HepG2 (cell line): ENCODE measurements around the gene OIT3. TPM values are rescaled to one million over a fixed set of nuclear protein-coding genes. Genes with fewer than 3 reads are reported as not detected.

Source experiments
- FOXA3 ChIP-seq: IDR thresholded peaks from 2 replicates; pipeline ENCODE4 v1.6.1; 2016; ENCODE audit warnings: missing genetic modification reagents, missing compliant biosample characterization
- MAFK ChIP-seq, 2 experiments: IDR thresholded peaks in 1 of 2; conservative IDR thresholded peaks in 1 of 2; 2 replicates each; pipeline ENCODE4 v1.6.1; 2011; ENCODE audit warnings: improper control_type of control experiment in 2 of 2, low read length in 2 of 2
- MZF1 ChIP-seq: sonication (generic); formaldehyde crosslinking; IDR thresholded peaks from 2 replicates; pipeline ENCODE4 v1.8.1; 2023; ENCODE audit warnings: mild to moderate bottlenecking, missing genetic modification reagents, borderline replicate concordance
- TBL1XR1 ChIP-seq: fragments of 150-350 bp; IDR thresholded peaks from 2 replicates; pipeline ENCODE4 v1.6.1; 2014; ENCODE audit warnings: borderline replicate concordance, low read length; ENCODE audit not compliant: partially characterized antibody
- polyA plus RNA-seq, 8 experiments: library from polyadenylated mRNA; depleted of rRNA in 3 of 8; stranded (reverse) in 7 of 8; unstranded in 1 of 8; fragments of >200 nt; fragmentation: Illumina TruSeq in 4 of 8; extraction: Trizol in 4 of 8; gene quantifications; 2 replicates each; pipeline versions ENCODE4 v1.2.1 to v1.2.3, GENCODE V29; 2011 to 2016; ENCODE audit warnings: low read depth in 4 of 8, missing spikeins in 1 of 8, mixed read lengths in 1 of 8; ENCODE audit not compliant: insufficient read depth in 1 of 8
- total RNA-seq, 5 experiments: library from RNA; depleted of rRNA; stranded (reverse); fragments of >200 nt; fragmentation: Illumina TruSeq; extraction: Trizol; gene quantifications; 2 replicates each; pipeline ENCODE4 v1.2.3, GENCODE V29; 2016; ENCODE audit warnings: low read depth in 1 of 5
- TF ChIP-seq, protein P1 (sequence below): sonication (generic); formaldehyde crosslinking; IDR thresholded peaks from 2 replicates; pipeline ENCODE4 v1.4.0; 2020; ENCODE audit warnings: low read depth, missing genetic modification reagents
- TF ChIP-seq, protein P2 (sequence below): IDR thresholded peaks from 2 replicates; pipeline ENCODE4 v1.4.0; 2020; ENCODE audit warnings: mild to moderate bottlenecking, missing genetic modification reagents
- TF ChIP-seq, protein P3 (sequence below): sonication (generic); formaldehyde crosslinking; IDR thresholded peaks from 2 replicates; pipeline ENCODE4 v1.5.0; 2020; ENCODE audit warnings: missing genetic modification reagents
- TF ChIP-seq, protein P4 (sequence below): sonication (generic); formaldehyde crosslinking; IDR thresholded peaks from 2 replicates; pipeline ENCODE4 v1.8.1; 2023; ENCODE audit warnings: missing genetic modification reagents, inconsistent platforms, borderline replicate concordance
- TF ChIP-seq, protein P5 (sequence below): sonication (generic); formaldehyde crosslinking; conservative IDR thresholded peaks from 2 replicates; pipeline ENCODE4 v1.8.0; 2022; ENCODE audit warnings: mild to moderate bottlenecking, moderate library complexity, missing genetic modification reagents

OIT3 gene
- total and polyA plus RNA-seq, 2 of the 13 experiments (the other 11 are each of a cell fraction or from before 2014, with no cell fraction given): not detected

DNA sequence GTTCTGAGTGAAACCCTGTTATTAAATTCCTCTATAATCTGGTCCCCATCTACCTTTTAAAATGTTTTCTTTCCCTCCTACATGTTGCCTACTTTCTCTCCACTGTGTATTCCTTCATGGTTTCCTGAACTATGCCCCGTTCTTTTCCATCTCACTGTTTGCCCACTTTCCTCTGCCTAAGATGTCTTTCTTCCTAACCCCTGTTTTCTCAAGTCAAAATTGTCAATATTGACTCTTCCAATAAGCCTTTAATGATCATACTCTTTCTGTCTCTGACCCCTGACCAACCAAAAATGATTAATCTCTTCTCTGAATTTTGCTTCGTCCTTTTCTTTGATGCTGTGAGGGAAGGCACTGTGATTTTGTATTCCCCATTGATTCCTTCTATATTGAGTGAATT lies 30.6 kb upstream of the OIT3 start (continued):
- TF ChIP-seq, protein P1, sequence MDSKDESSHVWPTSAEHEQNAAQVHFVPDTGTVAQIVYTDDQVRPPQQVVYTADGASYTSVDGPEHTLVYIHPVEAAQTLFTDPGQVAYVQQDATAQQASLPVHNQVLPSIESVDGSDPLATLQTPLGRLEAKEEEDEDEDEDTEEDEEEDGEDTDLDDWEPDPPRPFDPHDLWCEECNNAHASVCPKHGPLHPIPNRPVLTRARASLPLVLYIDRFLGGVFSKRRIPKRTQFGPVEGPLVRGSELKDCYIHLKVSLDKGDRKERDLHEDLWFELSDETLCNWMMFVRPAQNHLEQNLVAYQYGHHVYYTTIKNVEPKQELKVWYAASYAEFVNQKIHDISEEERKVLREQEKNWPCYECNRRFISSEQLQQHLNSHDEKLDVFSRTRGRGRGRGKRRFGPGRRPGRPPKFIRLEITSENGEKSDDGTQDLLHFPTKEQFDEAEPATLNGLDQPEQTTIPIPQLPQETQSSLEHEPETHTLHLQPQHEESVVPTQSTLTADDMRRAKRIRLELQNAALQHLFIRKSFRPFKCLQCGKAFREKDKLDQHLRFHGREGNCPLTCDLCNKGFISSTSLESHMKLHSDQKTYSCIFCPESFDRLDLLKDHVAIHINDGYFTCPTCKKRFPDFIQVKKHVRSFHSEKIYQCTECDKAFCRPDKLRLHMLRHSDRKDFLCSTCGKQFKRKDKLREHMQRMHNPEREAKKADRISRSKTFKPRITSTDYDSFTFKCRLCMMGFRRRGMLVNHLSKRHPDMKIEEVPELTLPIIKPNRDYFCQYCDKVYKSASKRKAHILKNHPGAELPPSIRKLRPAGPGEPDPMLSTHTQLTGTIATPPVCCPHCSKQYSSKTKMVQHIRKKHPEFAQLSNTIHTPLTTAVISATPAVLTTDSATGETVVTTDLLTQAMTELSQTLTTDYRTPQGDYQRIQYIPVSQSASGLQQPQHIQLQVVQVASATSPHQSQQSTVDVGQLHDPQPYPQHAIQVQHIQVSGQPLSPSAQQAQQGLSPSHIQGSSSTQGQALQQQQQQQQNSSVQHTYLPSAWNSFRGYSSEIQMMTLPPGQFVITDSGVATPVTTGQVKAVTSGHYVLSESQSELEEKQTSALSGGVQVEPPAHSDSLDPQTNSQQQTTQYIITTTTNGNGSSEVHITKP (CRISPR knock-in tag): no peak
- TF ChIP-seq, protein P2, sequence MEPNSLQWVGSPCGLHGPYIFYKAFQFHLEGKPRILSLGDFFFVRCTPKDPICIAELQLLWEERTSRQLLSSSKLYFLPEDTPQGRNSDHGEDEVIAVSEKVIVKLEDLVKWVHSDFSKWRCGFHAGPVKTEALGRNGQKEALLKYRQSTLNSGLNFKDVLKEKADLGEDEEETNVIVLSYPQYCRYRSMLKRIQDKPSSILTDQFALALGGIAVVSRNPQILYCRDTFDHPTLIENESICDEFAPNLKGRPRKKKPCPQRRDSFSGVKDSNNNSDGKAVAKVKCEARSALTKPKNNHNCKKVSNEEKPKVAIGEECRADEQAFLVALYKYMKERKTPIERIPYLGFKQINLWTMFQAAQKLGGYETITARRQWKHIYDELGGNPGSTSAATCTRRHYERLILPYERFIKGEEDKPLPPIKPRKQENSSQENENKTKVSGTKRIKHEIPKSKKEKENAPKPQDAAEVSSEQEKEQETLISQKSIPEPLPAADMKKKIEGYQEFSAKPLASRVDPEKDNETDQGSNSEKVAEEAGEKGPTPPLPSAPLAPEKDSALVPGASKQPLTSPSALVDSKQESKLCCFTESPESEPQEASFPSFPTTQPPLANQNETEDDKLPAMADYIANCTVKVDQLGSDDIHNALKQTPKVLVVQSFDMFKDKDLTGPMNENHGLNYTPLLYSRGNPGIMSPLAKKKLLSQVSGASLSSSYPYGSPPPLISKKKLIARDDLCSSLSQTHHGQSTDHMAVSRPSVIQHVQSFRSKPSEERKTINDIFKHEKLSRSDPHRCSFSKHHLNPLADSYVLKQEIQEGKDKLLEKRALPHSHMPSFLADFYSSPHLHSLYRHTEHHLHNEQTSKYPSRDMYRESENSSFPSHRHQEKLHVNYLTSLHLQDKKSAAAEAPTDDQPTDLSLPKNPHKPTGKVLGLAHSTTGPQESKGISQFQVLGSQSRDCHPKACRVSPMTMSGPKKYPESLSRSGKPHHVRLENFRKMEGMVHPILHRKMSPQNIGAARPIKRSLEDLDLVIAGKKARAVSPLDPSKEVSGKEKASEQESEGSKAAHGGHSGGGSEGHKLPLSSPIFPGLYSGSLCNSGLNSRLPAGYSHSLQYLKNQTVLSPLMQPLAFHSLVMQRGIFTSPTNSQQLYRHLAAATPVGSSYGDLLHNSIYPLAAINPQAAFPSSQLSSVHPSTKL (CRISPR knock-in tag): peak; percentile 32; the same call in 1 of the 2 replicates
- TF ChIP-seq, protein P3, sequence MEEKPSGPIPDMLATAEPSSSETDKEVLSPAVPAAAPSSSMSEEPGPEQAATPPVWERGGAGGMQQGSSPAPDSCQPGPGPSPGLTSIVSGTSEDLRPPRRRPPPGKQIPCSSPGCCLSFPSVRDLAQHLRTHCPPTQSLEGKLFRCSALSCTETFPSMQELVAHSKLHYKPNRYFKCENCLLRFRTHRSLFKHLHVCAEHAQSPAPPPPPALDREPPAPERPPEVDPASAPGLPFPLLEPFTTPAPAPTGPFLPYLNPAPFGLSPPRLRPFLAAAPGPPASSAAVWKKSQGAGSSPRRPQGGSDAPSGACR (CRISPR knock-in tag): no peak
- TF ChIP-seq MZF1 (CRISPR knock-in tag): no peak
- TF ChIP-seq, protein P4, sequence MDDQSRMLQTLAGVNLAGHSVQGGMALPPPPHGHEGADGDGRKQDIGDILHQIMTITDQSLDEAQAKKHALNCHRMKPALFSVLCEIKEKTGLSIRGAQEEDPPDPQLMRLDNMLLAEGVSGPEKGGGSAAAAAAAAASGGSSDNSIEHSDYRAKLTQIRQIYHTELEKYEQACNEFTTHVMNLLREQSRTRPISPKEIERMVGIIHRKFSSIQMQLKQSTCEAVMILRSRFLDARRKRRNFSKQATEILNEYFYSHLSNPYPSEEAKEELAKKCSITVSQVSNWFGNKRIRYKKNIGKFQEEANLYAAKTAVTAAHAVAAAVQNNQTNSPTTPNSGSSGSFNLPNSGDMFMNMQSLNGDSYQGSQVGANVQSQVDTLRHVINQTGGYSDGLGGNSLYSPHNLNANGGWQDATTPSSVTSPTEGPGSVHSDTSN (CRISPR knock-in tag): no peak
- TF ChIP-seq, protein P5, sequence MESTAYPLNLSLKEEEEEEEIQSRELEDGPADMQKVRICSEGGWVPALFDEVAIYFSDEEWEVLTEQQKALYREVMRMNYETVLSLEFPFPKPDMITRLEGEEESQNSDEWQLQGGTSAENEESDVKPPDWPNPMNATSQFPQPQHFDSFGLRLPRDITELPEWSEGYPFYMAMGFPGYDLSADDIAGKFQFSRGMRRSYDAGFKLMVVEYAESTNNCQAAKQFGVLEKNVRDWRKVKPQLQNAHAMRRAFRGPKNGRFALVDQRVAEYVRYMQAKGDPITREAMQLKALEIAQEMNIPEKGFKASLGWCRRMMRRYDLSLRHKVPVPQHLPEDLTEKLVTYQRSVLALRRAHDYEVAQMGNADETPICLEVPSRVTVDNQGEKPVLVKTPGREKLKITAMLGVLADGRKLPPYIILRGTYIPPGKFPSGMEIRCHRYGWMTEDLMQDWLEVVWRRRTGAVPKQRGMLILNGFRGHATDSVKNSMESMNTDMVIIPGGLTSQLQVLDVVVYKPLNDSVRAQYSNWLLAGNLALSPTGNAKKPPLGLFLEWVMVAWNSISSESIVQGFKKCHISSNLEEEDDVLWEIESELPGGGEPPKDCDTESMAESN (CRISPR knock-in tag): no peak
- TF ChIP-seq FOXA3: peak; percentile 52
- TF ChIP-seq MAFK (conservative IDR thresholded peaks at IDR 0.05 in 1 of 2, IDR thresholded peaks at IDR 0.05 in 1 of 2; ENCODE audit: low read length in 2 of 2): no peak
- TF ChIP-seq TBL1XR1: no peak
